Calu3 (cell line): ENCODE results near the gene KBTBD3. TPM values are rescaled to one million over a fixed set of nuclear protein-coding genes. Genes with fewer than 3 reads are reported as not detected.
"Not testable (repeated sequence)": the region's sequence is repeated elsewhere in the genome, so short reads cannot be mapped to it uniquely, and the experiment has no call there.

ENCODE experiments used
- BruUV-seq: library from RNA; stranded (reverse); fragments of 400-500 nt; replicated peaks from 2 replicates; lab custom pipeline; 2021; lab: Mats Ljungman, UMichigan
- CTCF ChIA-PET: fragments of 300-600 bp; sonication (Branson Sonifier 250); formaldehyde crosslinking; loops from one replicate; lab custom pipeline; 2022; ENCODE audit warnings: antibody characterized with exemption; lab: Charles Lee
- DNase-seq: peaks from one replicate; pipeline ENCODE4 v3.0.0; 2022
- H3K27ac Mint-ChIP-seq: one replicate; pipeline ENCODE4 v1.8.0; 2022; ENCODE audit warnings: mixed read lengths; ENCODE audit not compliant: unreplicated experiment
- H3K27me3 Mint-ChIP-seq: one replicate; pipeline ENCODE4 v1.8.0; 2022; ENCODE audit warnings: mixed read lengths; ENCODE audit not compliant: unreplicated experiment
- H3K36me3 Mint-ChIP-seq: one replicate; pipeline ENCODE4 v1.8.0; 2022; ENCODE audit warnings: mild to moderate bottlenecking, moderate library complexity, mixed read lengths; ENCODE audit not compliant: insufficient read depth, unreplicated experiment
- H3K4me1 Mint-ChIP-seq: one replicate; pipeline ENCODE4 v1.8.0; 2022; ENCODE audit warnings: mild to moderate bottlenecking, low read depth, mixed read lengths; ENCODE audit not compliant: unreplicated experiment
- H3K4me3 Mint-ChIP-seq: one replicate; pipeline ENCODE4 v1.8.0; 2022; ENCODE audit warnings: mild to moderate bottlenecking, low read depth, moderate library complexity, mixed read lengths; ENCODE audit not compliant: unreplicated experiment
- H3K9me3 Mint-ChIP-seq: one replicate; pipeline ENCODE4 v1.8.0; 2022; ENCODE audit warnings: low read depth, mixed read lengths; ENCODE audit not compliant: unreplicated experiment
- intact Hi-C: fragments of 100-400 bp; cut with micrococcal nuclease; formaldehyde crosslinking; loops from one replicate; pipeline ENCODE4 v1.10.0; 2022; ENCODE audit not compliant: unreplicated experiment
- total RNA-seq: library from RNA; stranded (reverse); gene quantifications from 2 replicates; pipeline ENCODE4 v1.2.3, GENCODE V29; 2022
- TF ChIP-seq, protein P1 (sequence below): fragments of 200-600 bp; IDR thresholded peaks from one replicate; pipeline ENCODE4 v1.8.0; 2022; ENCODE audit warnings: antibody characterized with exemption; ENCODE audit not compliant: unreplicated experiment

KBTBD3 gene
- total RNA-seq, 1 experiment from 2014 or later: 5.0 TPM

DNA sequence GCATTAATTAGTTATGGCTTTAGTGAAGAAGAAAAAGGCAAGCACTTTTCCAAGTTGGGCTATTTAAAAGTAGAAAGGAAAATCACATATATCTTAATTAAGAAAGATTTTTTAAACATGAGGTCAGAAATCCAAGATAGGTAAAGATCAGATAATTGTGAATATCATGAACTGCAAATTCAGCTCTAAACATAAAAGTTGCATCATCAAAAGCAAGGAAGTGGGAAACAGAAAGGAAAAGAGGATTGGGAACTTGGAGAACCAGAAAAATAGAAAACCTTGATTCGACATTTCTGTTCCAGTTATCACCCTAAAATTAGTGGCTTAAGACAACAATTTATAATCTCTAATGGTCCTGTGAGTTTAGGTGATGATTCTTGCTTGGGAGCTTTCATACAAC, 17.5 kb downstream of the KBTBD3 start:
- no TSS peak for BruUV-seq
- Mint-ChIP-seq H3K27ac (no peak overlapping the region), H3K9me3 (no peaks in the 10 kb centered on the region), H3K4me1 (no peaks in the 10 kb centered on the region), H3K27me3 (no peaks in the 10 kb centered on the region), H3K36me3 (no peaks in the 10 kb centered on the region), H3K4me3 (no peak overlapping the region)
- CTCF ChIA-PET: no interaction called here
- no peak for DNase-seq
- intact Hi-C loops: no loop called here
- TF ChIP-seq, protein P1, sequence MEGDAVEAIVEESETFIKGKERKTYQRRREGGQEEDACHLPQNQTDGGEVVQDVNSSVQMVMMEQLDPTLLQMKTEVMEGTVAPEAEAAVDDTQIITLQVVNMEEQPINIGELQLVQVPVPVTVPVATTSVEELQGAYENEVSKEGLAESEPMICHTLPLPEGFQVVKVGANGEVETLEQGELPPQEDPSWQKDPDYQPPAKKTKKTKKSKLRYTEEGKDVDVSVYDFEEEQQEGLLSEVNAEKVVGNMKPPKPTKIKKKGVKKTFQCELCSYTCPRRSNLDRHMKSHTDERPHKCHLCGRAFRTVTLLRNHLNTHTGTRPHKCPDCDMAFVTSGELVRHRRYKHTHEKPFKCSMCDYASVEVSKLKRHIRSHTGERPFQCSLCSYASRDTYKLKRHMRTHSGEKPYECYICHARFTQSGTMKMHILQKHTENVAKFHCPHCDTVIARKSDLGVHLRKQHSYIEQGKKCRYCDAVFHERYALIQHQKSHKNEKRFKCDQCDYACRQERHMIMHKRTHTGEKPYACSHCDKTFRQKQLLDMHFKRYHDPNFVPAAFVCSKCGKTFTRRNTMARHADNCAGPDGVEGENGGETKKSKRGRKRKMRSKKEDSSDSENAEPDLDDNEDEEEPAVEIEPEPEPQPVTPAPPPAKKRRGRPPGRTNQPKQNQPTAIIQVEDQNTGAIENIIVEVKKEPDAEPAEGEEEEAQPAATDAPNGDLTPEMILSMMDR: no peak

DNA sequence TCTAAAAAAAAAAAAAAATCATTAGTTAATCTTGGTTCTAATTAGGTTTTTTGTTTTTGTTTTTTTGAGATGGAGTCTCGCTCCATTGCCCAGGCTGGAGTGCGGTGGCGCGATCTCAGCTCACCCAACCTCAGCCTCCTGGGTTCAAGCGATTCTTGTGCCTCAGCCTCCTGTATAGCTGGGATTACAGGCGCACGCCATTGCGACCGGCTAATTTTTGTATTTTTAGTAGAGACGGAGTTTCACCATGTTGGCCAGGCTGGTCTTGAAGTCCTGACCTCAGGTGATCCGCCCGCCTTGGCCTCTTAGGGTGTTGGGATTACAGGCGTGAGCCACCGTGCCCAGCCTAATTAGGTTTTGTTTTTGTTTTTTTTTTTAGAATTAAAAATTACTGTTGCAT, 18.8 kb downstream of the KBTBD3 start:
- intact Hi-C loops, H3K27ac Mint-ChIP-seq, H3K4me1 Mint-ChIP-seq, CTCF ChIA-PET, H3K4me3 Mint-ChIP-seq, DNase-seq, H3K36me3 Mint-ChIP-seq, H3K27me3 Mint-ChIP-seq, H3K9me3 Mint-ChIP-seq, BruUV-seq: not testable (repeated sequence)

DNA sequence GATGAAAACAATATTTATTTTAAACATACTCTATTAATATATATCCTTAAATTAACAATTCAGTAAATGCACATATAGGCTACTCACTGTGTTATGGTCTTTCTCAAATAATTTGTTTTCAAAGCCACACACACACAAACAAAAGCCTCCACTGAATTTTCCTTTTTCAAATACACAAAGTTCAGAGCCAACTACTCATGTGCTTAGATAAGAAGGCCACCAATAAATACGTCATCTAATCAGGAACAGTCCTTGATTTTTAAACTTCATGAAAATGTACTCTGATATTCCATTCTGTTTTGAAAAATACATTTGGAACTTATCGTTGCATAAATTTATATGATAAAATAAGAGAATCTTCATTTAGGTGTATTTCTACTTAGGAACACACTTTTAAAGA, 26.0 kb downstream of the KBTBD3 start:
- CTCF ChIA-PET: no interaction called here
- no peaks in the 10 kb centered on the region for H3K36me3 Mint-ChIP-seq
- H3K4me1 Mint-ChIP-seq: no peaks in the 10 kb centered on the region
- TF ChIP-seq, protein P1: no peak
- H3K27ac Mint-ChIP-seq: no peak overlapping the region
- BruUV-seq: no TSS peak
- H3K4me3 Mint-ChIP-seq: no peak overlapping the region
- intact Hi-C loops: no loop called here
- H3K9me3 Mint-ChIP-seq: no peaks in the 10 kb centered on the region
- no peak for DNase-seq
- no peaks in the 10 kb centered on the region for H3K27me3 Mint-ChIP-seq

DNA sequence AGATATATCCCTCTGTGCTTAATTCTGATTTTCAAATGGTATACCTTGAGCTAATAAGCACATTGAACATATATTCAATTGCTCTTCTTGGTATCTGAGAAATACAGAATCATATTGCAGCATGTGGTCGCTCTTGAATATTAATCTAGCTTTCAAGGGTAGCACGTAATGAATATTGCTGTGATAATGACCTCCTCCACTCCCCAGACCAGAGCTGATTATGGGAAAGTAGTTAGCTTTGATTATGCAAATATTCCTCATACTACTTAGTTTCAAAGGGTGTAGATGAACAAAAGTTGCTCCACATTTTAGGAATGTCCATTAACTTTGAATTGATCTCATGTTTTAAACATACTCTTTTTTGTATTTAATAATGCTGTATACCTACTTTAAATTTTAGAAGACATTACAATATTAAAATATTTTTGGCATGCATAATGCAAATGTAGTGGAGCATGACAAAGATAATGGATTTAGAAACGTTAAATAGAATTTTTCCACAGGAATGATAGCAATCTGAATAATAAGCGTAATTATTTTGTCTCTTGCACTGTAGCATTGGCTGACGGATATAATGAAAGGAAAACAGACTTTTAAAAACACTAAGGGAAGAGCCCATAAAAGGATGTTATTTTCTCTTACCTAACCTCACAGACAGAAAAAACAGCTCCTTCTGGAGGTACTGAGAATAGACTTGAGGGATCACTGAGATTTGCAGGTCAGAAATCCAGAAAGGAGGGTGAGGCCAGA, 27.2 kb downstream of the KBTBD3 start:
- Mint-ChIP-seq H3K36me3 (no peaks in the 10 kb centered on the region), H3K4me3 (no peak overlapping the region), H3K27ac (no peak overlapping the region), H3K27me3 (no peaks in the 10 kb centered on the region), H3K9me3 (no peaks in the 10 kb centered on the region), H3K4me1 (no peaks in the 10 kb centered on the region)
- TF ChIP-seq, protein P1: no peak
- intact Hi-C loops: no loop called here
- no peak for DNase-seq
- no TSS peak for BruUV-seq
- CTCF ChIA-PET: no interaction called here

DNA sequence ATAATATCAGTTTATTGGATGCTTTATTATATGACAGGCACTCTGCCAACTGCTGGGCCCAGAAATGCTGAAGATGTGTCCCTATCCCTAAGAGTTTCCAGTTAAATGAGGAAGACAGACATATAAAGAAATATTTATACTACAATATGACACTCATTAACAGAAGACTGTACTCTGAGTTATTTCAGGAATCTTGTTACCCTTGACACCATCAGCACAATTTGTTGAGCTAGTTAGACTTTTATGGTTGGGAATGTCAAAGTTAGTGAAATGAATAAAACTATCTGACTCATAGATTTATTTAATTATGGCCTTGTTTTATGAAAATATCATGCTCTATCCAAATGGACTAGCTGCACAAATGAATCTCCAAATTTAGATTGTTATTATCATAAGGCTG, 29.5 kb downstream of the KBTBD3 start:
- intact Hi-C loops: no loop called here
- no peak overlapping the region for H3K4me3 Mint-ChIP-seq
- no peaks in the 10 kb centered on the region for H3K36me3 Mint-ChIP-seq
- H3K27ac Mint-ChIP-seq: no peak overlapping the region
- no TSS peak for BruUV-seq
- CTCF ChIA-PET: no interaction called here
- DNase-seq: no peak
- no peaks in the 10 kb centered on the region for H3K4me1 Mint-ChIP-seq
- TF ChIP-seq, protein P1: no peak
- no peaks in the 10 kb centered on the region for H3K9me3 Mint-ChIP-seq
- no peaks in the 10 kb centered on the region for H3K27me3 Mint-ChIP-seq
